GM06990 (cell line): ENCODE results near the gene LRRC39.

ENCODE experiments used
- DNase-seq: peaks from one replicate; pipeline ENCODE4 v3.0.0-alpha.2; 2011; ENCODE audit not compliant: insufficient read length; ENCODE audit errors: extremely low read depth
- H3K27me3 ChIP-seq: replicated peaks from 2 replicates; pipeline ENCODE4 v1.6.0; 2011; ENCODE audit warnings: low read length; ENCODE audit not compliant: control insufficient read depth, insufficient read depth
- H3K36me3 ChIP-seq: 2 replicates; pipeline ENCODE4 v1.5.1; 2011; ENCODE audit warnings: low read length; ENCODE audit not compliant: control insufficient read depth, insufficient read depth
- H3K4me3 ChIP-seq: replicated peaks from 2 replicates; pipeline ENCODE4 v1.5.1; 2011; ENCODE audit warnings: low read depth, mild to moderate bottlenecking, control low read depth, low read length
- CTCF ChIP-seq: IDR thresholded peaks from 2 replicates; pipeline ENCODE4 v1.5.1; 2011; ENCODE audit warnings: low read length, control low read depth, mild to moderate bottlenecking, inconsistent platforms; ENCODE audit not compliant: insufficient read depth, poor library complexity, severe bottlenecking

The LRRC39 gene

GRCh38 chr1:100145116-100145515 is 32.9 kb downstream of the LRRC39 start:
- TF ChIP-seq CTCF = no peak

GRCh38 chr1:100142343-100142742 is 35.7 kb downstream of the LRRC39 start:
- peaks cover 4% of the 10 kb centered on the region for H3K36me3 ChIP-seq
- no peaks in the 10 kb centered on the region for H3K27me3 ChIP-seq
- no peak for DNase-seq
- no peak for TF ChIP-seq CTCF
- no peak overlapping the region for H3K4me3 ChIP-seq

More at GRCh38 chr1:100145116-100145515, 32.9 kb downstream of the LRRC39 start:
- Histone ChIP-seq H3K27me3 (no peaks in the 10 kb centered on the region), H3K4me3 (no peak overlapping the region), H3K36me3 (peaks cover 3% of the 10 kb centered on the region)
- no peak for DNase-seq

GRCh38 chr1:100141192-100141591 is 36.9 kb downstream of the LRRC39 start:
- DNase-seq = no peak
- H3K27me3 ChIP-seq = no peaks in the 10 kb centered on the region
- peaks cover 4% of the 10 kb centered on the region for H3K36me3 ChIP-seq
- no peak for TF ChIP-seq CTCF
- H3K4me3 ChIP-seq = no peak overlapping the region

- Histone ChIP-seq H3K27me3 (no peaks in the 10 kb centered on the region), H3K36me3 (peaks cover 1% of the 10 kb centered on the region), H3K4me3 (no peak overlapping the region)
- no peak for DNase-seq
- no peak for TF ChIP-seq CTCF
These were observed 40.5 kb downstream of the LRRC39 start for GRCh38 chr1:100137602-100138001.

- peak; percentile 29 for TF ChIP-seq CTCF
- no peaks in the 10 kb centered on the region for H3K27me3 ChIP-seq
- no peak overlapping the region for H3K4me3 ChIP-seq
- no peak for DNase-seq
- peaks cover 1% of the 10 kb centered on the region for H3K36me3 ChIP-seq
These were observed 43.2 kb downstream of the LRRC39 start for GRCh38 chr1:100134872-100135271.
